Frontal cortex (tissue), 4 donors: ENCODE results near the gene CIDEC. TPM values are rescaled to one million over a fixed set of nuclear protein-coding genes. Genes with fewer than 3 reads are reported as not detected.

Experiments
- DNase-seq, 2 donors: peaks; one replicate each; pipeline ENCODE4 v3.0.0; 2012; ENCODE audit warnings: low spot score in 2 of 2
- FAIRE-seq: peaks from 2 replicates; lab custom pipeline; 2012; peaks lifted over from hg19 to GRCh38; lab: Jason Lieb, UNC
- small RNA-seq: library from RNA; depleted of rRNA; stranded (forward); fragments of <200 nt; gene quantifications from one replicate; pipeline ENCODE3, GENCODE V24; 2014
- total RNA-seq: library from RNA; depleted of rRNA; stranded (reverse); fragments of >200 nt; gene quantifications from one replicate; pipeline ENCODE4 v1.2.3, GENCODE V29; 2014
- donor health status: control.
- donor health status: control.
- donor health status: control.

CIDEC gene
- total RNA-seq, 1 donor from 2014 or later = not detected

- DNase-seq = no peak
- FAIRE-seq = no peak
Measured at GRCh38 chr3:9825451-9826040, 54.5 kb downstream of the CIDEC start.

DNA sequence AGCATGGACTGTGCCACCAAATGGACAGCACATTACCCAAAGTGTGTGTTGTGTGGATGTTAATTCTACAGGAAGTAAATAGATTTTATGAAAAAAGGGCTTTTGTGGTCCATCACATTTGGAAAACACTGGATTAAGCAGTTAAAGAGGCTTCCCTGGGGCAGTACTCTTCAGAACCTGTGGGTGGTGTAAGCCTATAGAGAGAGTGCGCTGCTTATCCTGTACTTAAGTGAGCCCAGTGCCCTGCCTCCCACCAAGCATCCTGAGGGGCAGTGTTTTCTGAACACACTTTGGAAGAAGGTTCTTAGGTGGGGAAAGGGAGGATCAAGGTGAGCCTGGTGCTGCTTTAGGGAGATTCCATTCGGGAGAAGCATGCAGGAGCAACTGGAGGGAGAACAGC, 59.1 kb downstream of the CIDEC start:
- FAIRE-seq (no peak), DNase-seq (no peak)

GRCh38 chr3:9820543-9820942, 59.5 kb downstream of the CIDEC start:
- FAIRE-seq = no peak

GRCh38 chr3:9818666-9819335, 61.3 kb downstream of the CIDEC start:
- DNase-seq (no peak), FAIRE-seq (no peak)

More at GRCh38 chr3:9820543-9820942, 59.5 kb downstream of the CIDEC start:
- no peak for DNase-seq

DNA sequence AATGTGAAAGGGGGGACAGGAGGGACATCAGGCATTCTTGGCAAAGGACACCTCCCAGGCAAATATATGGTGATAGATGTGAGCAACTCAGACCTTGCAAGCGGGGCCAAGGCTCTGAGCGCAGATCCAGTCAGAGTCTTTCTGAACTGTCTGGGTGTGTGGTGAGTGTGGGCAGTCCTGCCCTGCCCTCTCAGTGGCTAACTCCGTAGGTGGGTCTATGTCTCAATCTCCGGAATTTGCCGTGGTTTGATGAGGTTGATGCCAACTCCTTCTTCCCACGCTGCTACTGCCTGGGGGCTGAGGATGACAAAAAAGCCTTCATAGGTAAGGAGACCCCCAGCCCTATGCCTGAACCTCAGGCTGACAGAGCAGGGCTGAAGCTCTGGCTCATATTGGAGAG, 62.6 kb downstream of the CIDEC start:
- FAIRE-seq = no peak
- no peak for DNase-seq

Small RNA genes lying within 50 kb of the gene (small RNA-seq; reads per million reads assigned to genes)
- gene RNU6-882P = not detected

Other genes with a start within 250 kb of the CIDEC start
- gene MTMR14, start 230.7 kb downstream of the CIDEC start, total RNA-seq = 20.8 TPM
- 0.41 TPM for gene CPNE9, start 176.4 kb downstream of the CIDEC start, total RNA-seq
- 16.3 TPM for gene BRPF1, start 148.5 kb downstream of the CIDEC start, total RNA-seq
- 98.6 TPM for gene OGG1, start 130.3 kb downstream of the CIDEC start, total RNA-seq
- 69.7 TPM for gene CAMK1, start 110.3 kb downstream of the CIDEC start, total RNA-seq
- gene TADA3, start 87.8 kb downstream of the CIDEC start, total RNA-seq = 33.0 TPM
- 181 TPM for gene ARPC4, start 87.2 kb downstream of the CIDEC start, total RNA-seq
- 17.1 TPM for gene TTLL3, start 70.0 kb downstream of the CIDEC start, total RNA-seq
- gene RPUSD3, start 36.2 kb downstream of the CIDEC start, total RNA-seq = 13.9 TPM
- 15.9 TPM for gene JAGN1, start 10.4 kb upstream of the CIDEC start, total RNA-seq
- gene IL17RE, start 22.6 kb upstream of the CIDEC start, total RNA-seq = under 0.01 TPM
- gene IL17RC, start 36.8 kb upstream of the CIDEC start, total RNA-seq = 2.4 TPM
- gene CRELD1, start 53.6 kb upstream of the CIDEC start, total RNA-seq = 15.5 TPM
- gene PRRT3, start 72.2 kb upstream of the CIDEC start, total RNA-seq = 4.1 TPM
- 33.0 TPM for gene EMC3, start 106.6 kb upstream of the CIDEC start, total RNA-seq
- gene FANCD2, start 146.2 kb upstream of the CIDEC start, total RNA-seq = 6.1 TPM
- not detected for gene FANCD2OS, start 228.0 kb upstream of the CIDEC start, total RNA-seq
- 92.9 TPM for gene BRK1, start 235.4 kb upstream of the CIDEC start, total RNA-seq